GM12878 (cell line): ENCODE data around the gene WDFY3. TPM values are rescaled to one million over a fixed set of nuclear protein-coding genes. Genes with fewer than 3 reads are reported as not detected.

ENCODE experiments used
- ATAC-seq: fragments of 200-7000 bp; cut with Tn5 transposase; 3 replicates; pipeline ENCODE4 v1.9.1; 2020; ENCODE audit warnings: mild to moderate bottlenecking, moderate library complexity
- BruUV-seq: library from RNA; stranded (reverse); fragments of 400-500 nt; replicated peaks from 2 replicates; lab custom pipeline; 2021; lab: Mats Ljungman, UMichigan
- CTCF ChIA-PET: fragments of 300-600 bp; sonication (Branson Sonifier 250); formaldehyde crosslinking; extraction: SDS; loops from one replicate; lab custom pipeline; 2021; ENCODE audit warnings: inconsistent platforms; lab: Yijun Ruan, JAX
- POLR2A ChIA-PET: fragments of 350-600 bp; formaldehyde crosslinking; extraction: SDS; loops from one replicate; lab custom pipeline; 2021; ENCODE audit warnings: inconsistent platforms; lab: Charles Lee
- RAD21 ChIA-PET: fragments of 300-600 bp; sonication (Branson Sonifier 250); formaldehyde crosslinking; loops from one replicate; lab custom pipeline; 2023; ENCODE audit warnings: antibody characterized with exemption; ENCODE audit not compliant: unreplicated experiment; lab: Charles Lee
- SMC1A ChIA-PET: fragments of 300-600 bp; sonication (Branson Sonifier 250); formaldehyde crosslinking; loops from one replicate; lab custom pipeline; 2023; ENCODE audit not compliant: unreplicated experiment, uncharacterized antibody; lab: Charles Lee
- DNase-seq: peaks from one replicate; pipeline ENCODE4 v3.0.0-alpha.2; 2011; ENCODE audit warnings: low read depth, low spot score
- FAIRE-seq: peaks from 3 replicates; lab custom pipeline; 2011; peaks lifted over from hg19 to GRCh38; lab: Jason Lieb, UNC
- H2AFZ ChIP-seq: 2 replicates; pipeline ENCODE4 v1.6.0; 2011; ENCODE audit warnings: low read depth, low read length, control low read depth; ENCODE audit not compliant: control insufficient read depth
- H3K27ac ChIP-seq: 2 replicates; pipeline ENCODE4 v1.5.1; 2011; ENCODE audit warnings: control low read depth; ENCODE audit not compliant: control insufficient read depth, insufficient read depth
- H3K27me3 ChIP-seq, 2 experiments: replicated peaks in 1 of 2; 2 replicates each; pipeline versions ENCODE4 v1.6.0 to v1.6.1; 2011; ENCODE audit warnings: low read length in 1 of 2; ENCODE audit not compliant: control insufficient read depth in 2 of 2, insufficient read depth in 2 of 2
- H3K36me3 ChIP-seq, 2 experiments: 2 replicates each; pipeline ENCODE4 v1.5.1; 2011; ENCODE audit warnings: low read length in 1 of 2; ENCODE audit not compliant: control insufficient read depth in 2 of 2, insufficient read depth in 2 of 2
- H3K4me1 ChIP-seq: 2 replicates; pipeline ENCODE4 v1.6.1; 2011; ENCODE audit warnings: mild to moderate bottlenecking, low read length, moderate library complexity, mixed read lengths; ENCODE audit not compliant: control insufficient read depth, insufficient read depth
- H3K4me2 ChIP-seq: 2 replicates; pipeline ENCODE4 v1.6.0; 2011; ENCODE audit warnings: control low read depth; ENCODE audit not compliant: control insufficient read depth, insufficient read depth
- H3K4me3 ChIP-seq: fragments of 200-600 bp; sonication (generic); 2 replicates; pipeline ENCODE4 v1.5.1; 2016
- H3K79me2 ChIP-seq: 2 replicates; pipeline ENCODE4 v1.6.0; 2011; ENCODE audit warnings: low read length; ENCODE audit not compliant: control insufficient read depth, insufficient read depth
- H3K9ac ChIP-seq: 2 replicates; pipeline ENCODE4 v1.8.0; 2011; ENCODE audit warnings: low read length, control low read depth, mixed read lengths; ENCODE audit not compliant: control insufficient read depth, insufficient read depth
- H3K9me3 ChIP-seq: replicated peaks from 3 replicates; pipeline ENCODE4 v1.5.1; 2011; ENCODE audit warnings: mild to moderate bottlenecking, low read length; ENCODE audit not compliant: control insufficient read depth, insufficient read depth
- H4K20me1 ChIP-seq: 2 replicates; pipeline ENCODE4 v1.6.0; 2011; ENCODE audit not compliant: control insufficient read depth, insufficient read depth
- CBX3 ChIP-seq: fragments of 200-600 bp; sonication (generic); IDR thresholded peaks from 2 replicates; pipeline ENCODE4 v1.6.1; 2016; ENCODE audit warnings: low read depth, borderline replicate concordance
- HDGF ChIP-seq: fragments of 450-650 bp; IDR thresholded peaks from 2 replicates; pipeline ENCODE4 v1.6.1; 2016; ENCODE audit warnings: antibody characterized with exemption
- IKZF2 ChIP-seq, 2 experiments: fragments of 450-650 bp; IDR thresholded peaks; 2 replicates each; pipeline ENCODE4 v1.6.1; 2017; ENCODE audit warnings: mild to moderate bottlenecking in 2 of 2, moderate library complexity in 2 of 2
- MEF2B ChIP-seq: fragments of 450-650 bp; IDR thresholded peaks from 2 replicates; pipeline ENCODE4 v1.6.1; 2018; ENCODE audit warnings: mild to moderate bottlenecking, moderate library complexity; ENCODE audit not compliant: partially characterized antibody, poor library complexity, severe bottlenecking
- NR2C1 ChIP-seq: fragments of 450-650 bp; IDR thresholded peaks from 2 replicates; pipeline ENCODE4 v1.6.1; 2017; ENCODE audit warnings: antibody characterized with exemption, mild to moderate bottlenecking, moderate library complexity
- NR2C2 ChIP-seq: IDR thresholded peaks from 2 replicates; pipeline ENCODE4 v1.6.1; 2011; ENCODE audit warnings: borderline replicate concordance, low read depth; ENCODE audit not compliant: control insufficient read depth, insufficient read length
- REST ChIP-seq: IDR thresholded peaks from 2 replicates; pipeline ENCODE4 v1.6.1; 2012; ENCODE audit warnings: mild to moderate bottlenecking, low read depth, low read length
- SKIL ChIP-seq: fragments of 450-650 bp; IDR thresholded peaks from 2 replicates; pipeline ENCODE4 v1.6.1; 2017; ENCODE audit warnings: mild to moderate bottlenecking, low read depth, inconsistent platforms; ENCODE audit not compliant: poor library complexity, severe bottlenecking
- TARDBP ChIP-seq: IDR thresholded peaks from 2 replicates; pipeline ENCODE4 v1.6.1; 2016; ENCODE audit warnings: borderline replicate concordance
- TBL1XR1 ChIP-seq: IDR thresholded peaks from 2 replicates; pipeline ENCODE4 v1.6.1; 2012; ENCODE audit warnings: low read depth, low read length, improper control_type of control experiment
- ZZZ3 ChIP-seq: IDR thresholded peaks from 2 replicates; pipeline ENCODE4 v1.6.1; 2011; ENCODE audit warnings: low read depth; ENCODE audit not compliant: control insufficient read depth, insufficient read length
- WGBS: methylation state at CpG from one replicate; pipeline ENCODE4 v1.1.6; 2016; ENCODE audit warnings: low lambda C conversion rate; ENCODE audit not compliant: insufficient replicate concordance, insufficient coverage; ENCODE audit errors: missing lambda C conversion rate; 5-methylcytosine and 5-hydroxymethylcytosine counted together
- in situ Hi-C: fragments of 300-500 bp; cut with MboI; formaldehyde crosslinking; loops from 9 replicates; pipeline ENCODE4 v1.14.3; 2018; ENCODE audit warnings: mixed read lengths
- intact Hi-C: fragments of 100-400 bp; cut with micrococcal nuclease; formaldehyde crosslinking; loops from one replicate; pipeline ENCODE4 v1.14.2; 2022; ENCODE audit not compliant: unreplicated experiment
- polyA plus RNA-seq, 11 experiments: library from polyadenylated mRNA; depleted of rRNA in 4 of 11; unstranded in 6 of 11; stranded (reverse) in 5 of 11; fragments of >200 nt; fragmentation: Nextera tagmentation in 4 of 11; fragmentation: Illumina TruSeq in 1 of 11; extraction: Ambion mirVana in 4 of 11; extraction: Trizol in 1 of 11; gene quantifications; 1 replicate in 1 of 11; 2 replicates in 10 of 11; pipeline versions ENCODE4 v1.2.1 to v1.2.3, GENCODE V29; 2011 to 2016; ENCODE audit warnings: inconsistent platforms in 2 of 11, missing spikeins in 2 of 11, low read depth in 1 of 11
- total RNA-seq, 4 experiments: library from RNA; depleted of rRNA in 3 of 4; stranded (reverse); fragments of >200 nt in 3 of 4; fragmentation: Illumina TruSeq in 1 of 4; extraction: Trizol in 1 of 4; gene quantifications; 2 replicates each; pipeline versions ENCODE4 v1.2.1 to v1.2.3, GENCODE V29; 2013 to 2021
- TF ChIP-seq, protein P1 (sequence below): IDR thresholded peaks from 2 replicates; pipeline ENCODE4 v1.6.1; 2012; ENCODE audit warnings: improper control_type of control experiment, low read depth, low read length; ENCODE audit not compliant: insufficient replicate concordance

WDFY3 gene
- total and polyA plus RNA-seq, 10 of the 15 experiments (the other 5 are each of a cell fraction or from before 2014, with no cell fraction given): 0.01 to 0.23 (median 0.12) TPM; not detected in 2

DNA sequence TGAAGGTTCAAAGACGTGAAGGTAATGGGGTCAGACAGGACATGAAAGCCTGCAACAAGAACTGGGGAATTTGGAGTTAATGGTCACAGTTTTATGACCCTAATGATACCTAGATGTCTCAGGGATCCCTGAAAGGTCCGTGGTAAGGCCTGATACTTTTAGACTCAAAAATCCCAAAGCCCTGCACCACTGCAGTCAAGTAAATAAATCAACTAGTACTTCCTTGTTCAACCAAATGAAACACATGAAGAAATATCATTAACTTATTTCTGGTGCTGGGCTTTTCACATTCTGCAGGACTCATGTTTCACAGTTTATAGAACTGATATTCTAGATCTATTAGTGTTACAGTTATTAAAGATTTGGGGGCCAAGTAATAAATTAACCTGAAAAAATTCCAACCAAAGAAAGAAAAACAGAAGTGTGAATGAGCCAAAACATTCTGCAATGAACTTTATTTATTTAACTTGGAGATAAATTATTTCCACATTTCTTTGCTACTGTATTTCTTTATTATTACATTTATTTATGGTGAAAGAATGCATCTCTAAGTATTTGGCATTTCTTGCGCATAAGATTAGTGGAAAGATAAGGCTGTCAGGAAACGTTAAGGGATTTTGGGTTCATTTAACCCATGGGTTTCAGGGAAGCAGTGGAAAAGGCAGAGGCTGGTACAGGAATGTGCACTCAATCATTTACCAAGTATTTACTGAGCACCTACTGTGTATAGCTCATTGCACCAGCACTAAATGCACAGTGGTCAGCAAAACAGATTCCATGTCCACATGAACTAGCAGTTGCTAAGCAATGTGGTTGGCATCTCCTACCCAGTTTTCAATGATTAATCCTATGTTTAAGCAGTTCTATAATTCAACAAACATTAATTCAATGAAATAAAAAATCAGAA is 8.7 kb downstream of the WDFY3 start:
- no peak overlapping the region for H3K4me3 ChIP-seq
- H3K79me2 ChIP-seq: no peaks in the 10 kb centered on the region
- no peak overlapping the region for H3K4me2 ChIP-seq
- RAD21 ChIA-PET: no interaction called here
- H3K4me1 ChIP-seq: no peaks in the 10 kb centered on the region
- no TSS peak for BruUV-seq
- no peak for FAIRE-seq
- ATAC-seq: no peak
- no peaks in the 10 kb centered on the region for H3K36me3 ChIP-seq
- SMC1A ChIA-PET: no interaction called here
- no peak overlapping the region for H3K9ac ChIP-seq
- in situ Hi-C loops: no loop called here
- no peaks in the 10 kb centered on the region for H3K9me3 ChIP-seq
- H2AFZ ChIP-seq: no peak overlapping the region
- WGBS: 25% methylated on average over 4 of the region's 4 CpGs
- POLR2A ChIA-PET: no interaction called here
- no peak for DNase-seq
- intact Hi-C loops: no loop called here
- H3K27me3 ChIP-seq: no peaks in the 10 kb centered on the region
- no peak overlapping the region for H3K27ac ChIP-seq
- no peaks in the 10 kb centered on the region for H4K20me1 ChIP-seq
- CTCF ChIA-PET: interaction anchor here (2.0 kb wide), 1 partner anchor 13 kb away, joined by 5 read pairs; no protein-coding TSS in a partner anchor
- TF ChIP-seq NR2C1 (no peak), NR2C2 (no peak), TARDBP (no peak), TBL1XR1 (no peak), ZZZ3 (no peak), MEF2B (no peak), CBX3 (no peak), REST (no peak), HDGF (no peak), IKZF2 (IDR thresholded peaks at IDR 0.05) (no peak), SKIL (no peak)
- TF ChIP-seq, protein P1, sequence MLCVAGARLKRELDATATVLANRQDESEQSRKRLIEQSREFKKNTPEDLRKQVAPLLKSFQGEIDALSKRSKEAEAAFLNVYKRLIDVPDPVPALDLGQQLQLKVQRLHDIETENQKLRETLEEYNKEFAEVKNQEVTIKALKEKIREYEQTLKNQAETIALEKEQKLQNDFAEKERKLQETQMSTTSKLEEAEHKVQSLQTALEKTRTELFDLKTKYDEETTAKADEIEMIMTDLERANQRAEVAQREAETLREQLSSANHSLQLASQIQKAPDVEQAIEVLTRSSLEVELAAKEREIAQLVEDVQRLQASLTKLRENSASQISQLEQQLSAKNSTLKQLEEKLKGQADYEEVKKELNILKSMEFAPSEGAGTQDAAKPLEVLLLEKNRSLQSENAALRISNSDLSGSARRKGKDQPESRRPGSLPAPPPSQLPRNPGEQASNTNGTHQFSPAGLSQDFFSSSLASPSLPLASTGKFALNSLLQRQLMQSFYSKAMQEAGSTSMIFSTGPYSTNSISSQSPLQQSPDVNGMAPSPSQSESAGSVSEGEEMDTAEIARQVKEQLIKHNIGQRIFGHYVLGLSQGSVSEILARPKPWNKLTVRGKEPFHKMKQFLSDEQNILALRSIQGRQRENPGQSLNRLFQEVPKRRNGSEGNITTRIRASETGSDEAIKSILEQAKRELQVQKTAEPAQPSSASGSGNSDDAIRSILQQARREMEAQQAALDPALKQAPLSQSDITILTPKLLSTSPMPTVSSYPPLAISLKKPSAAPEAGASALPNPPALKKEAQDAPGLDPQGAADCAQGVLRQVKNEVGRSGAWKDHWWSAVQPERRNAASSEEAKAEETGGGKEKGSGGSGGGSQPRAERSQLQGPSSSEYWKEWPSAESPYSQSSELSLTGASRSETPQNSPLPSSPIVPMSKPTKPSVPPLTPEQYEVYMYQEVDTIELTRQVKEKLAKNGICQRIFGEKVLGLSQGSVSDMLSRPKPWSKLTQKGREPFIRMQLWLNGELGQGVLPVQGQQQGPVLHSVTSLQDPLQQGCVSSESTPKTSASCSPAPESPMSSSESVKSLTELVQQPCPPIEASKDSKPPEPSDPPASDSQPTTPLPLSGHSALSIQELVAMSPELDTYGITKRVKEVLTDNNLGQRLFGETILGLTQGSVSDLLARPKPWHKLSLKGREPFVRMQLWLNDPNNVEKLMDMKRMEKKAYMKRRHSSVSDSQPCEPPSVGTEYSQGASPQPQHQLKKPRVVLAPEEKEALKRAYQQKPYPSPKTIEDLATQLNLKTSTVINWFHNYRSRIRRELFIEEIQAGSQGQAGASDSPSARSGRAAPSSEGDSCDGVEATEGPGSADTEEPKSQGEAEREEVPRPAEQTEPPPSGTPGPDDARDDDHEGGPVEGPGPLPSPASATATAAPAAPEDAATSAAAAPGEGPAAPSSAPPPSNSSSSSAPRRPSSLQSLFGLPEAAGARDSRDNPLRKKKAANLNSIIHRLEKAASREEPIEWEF: no peak
